K562 (cell line): ENCODE measurements around the gene SCN7A. TPM values are rescaled to one million over a fixed set of nuclear protein-coding genes. Genes with fewer than 3 reads are reported as not detected.

ENCODE experiments used
- ATAC-seq: fragments of 200-7000 bp; cut with Tn5 transposase; 3 replicates; pipeline ENCODE4 v1.9.1; 2020; ENCODE audit warnings: moderate library complexity
- BruUV-seq: library from RNA; stranded (reverse); fragments of 400-500 nt; replicated peaks from 2 replicates; lab custom pipeline; 2021; lab: Mats Ljungman, UMichigan
- CTCF ChIA-PET: fragments of 300-600 bp; formaldehyde crosslinking; extraction: SDS; loops from one replicate; lab custom pipeline; 2021; ENCODE audit warnings: low intra/inter-chr PET ratio; lab: Yijun Ruan, JAX
- POLR2A ChIA-PET: fragments of 300-600, 350-650 bp; sonication (Branson Sonifier 250); formaldehyde crosslinking; extraction: SDS; loops from one replicate; lab custom pipeline; 2021; ENCODE audit warnings: antibody characterized with exemption, inconsistent platforms; lab: Yijun Ruan, JAX
- DNase-seq, 4 experiments: peaks; one replicate each; pipeline versions ENCODE4 v3.0.0 to v3.0.0-alpha.2; 2011 to 2018; ENCODE audit warnings: low spot score in 3 of 4, mixed read lengths in 3 of 4; ENCODE audit errors: extremely low read depth in 1 of 4
- FAIRE-seq: peaks from 2 replicates; lab custom pipeline; 2011; peaks lifted over from hg19 to GRCh38; lab: Jason Lieb, UNC
- H2AFZ ChIP-seq: 2 replicates; pipeline ENCODE4 v1.6.0; 2011; ENCODE audit warnings: low read depth, low read length, control low read depth, inconsistent platforms
- H3K27ac ChIP-seq: fragments of 200-600 bp; 3 replicates; pipeline ENCODE4 v1.8.0; 2011; ENCODE audit warnings: low read depth, mild to moderate bottlenecking, control low read depth, inconsistent platforms, low read length, moderate library complexity, mixed read lengths; ENCODE audit errors: extremely low read depth
- H3K27me3 ChIP-seq, 2 experiments: fragments of 300-600 bp in 1 of 2; 2 replicates in 1 of 2; 3 replicates in 1 of 2; pipeline versions ENCODE4 v1.6.0 to v1.8.0; 2011; ENCODE audit warnings: inconsistent platforms in 2 of 2, low read length in 2 of 2, mild to moderate bottlenecking in 1 of 2, mixed read lengths in 1 of 2, moderate library complexity in 1 of 2; ENCODE audit not compliant: control insufficient read depth in 2 of 2, insufficient read depth in 2 of 2
- H3K36me3 ChIP-seq: fragments of 300-600 bp; 3 replicates; pipeline ENCODE4 v1.8.0; 2011; ENCODE audit warnings: mild to moderate bottlenecking, low read length, inconsistent platforms; ENCODE audit not compliant: control insufficient read depth, insufficient read depth
- H3K4me1 ChIP-seq, 2 experiments: fragments of 200-600 bp in 1 of 2; replicated peaks in 1 of 2; 2 replicates in 1 of 2; 3 replicates in 1 of 2; pipeline versions ENCODE4 v1.5.1 to v1.8.0; 2011; ENCODE audit warnings: inconsistent platforms in 2 of 2, low read length in 2 of 2, mild to moderate bottlenecking in 1 of 2, mixed read lengths in 1 of 2, moderate library complexity in 1 of 2; ENCODE audit not compliant: control insufficient read depth in 2 of 2, insufficient read depth in 2 of 2
- H3K4me2 ChIP-seq: 2 replicates; pipeline ENCODE4 v1.6.1; 2011; ENCODE audit warnings: low read length, control low read depth, inconsistent platforms, mixed read lengths; ENCODE audit not compliant: insufficient read depth
- H3K4me3 ChIP-seq: fragments of 200-600 bp; sonication (generic), shearing (Covaris generic); 2 replicates; pipeline ENCODE4 v1.5.1; 2016; ENCODE audit warnings: control low read depth, inconsistent platforms
- H3K79me2 ChIP-seq: fragments of 200-600 bp; 3 replicates; pipeline ENCODE4 v1.8.0; 2011; ENCODE audit warnings: low read length, inconsistent platforms; ENCODE audit not compliant: control insufficient read depth, insufficient read depth
- H3K9ac ChIP-seq, 2 experiments: 2 replicates each; pipeline versions ENCODE4 v1.6.0 to v1.6.1; 2011; ENCODE audit warnings: low read depth in 2 of 2, low read length in 2 of 2, control low read depth in 1 of 2, inconsistent platforms in 1 of 2, mild to moderate bottlenecking in 1 of 2, mixed read lengths in 1 of 2; ENCODE audit not compliant: insufficient read depth in 1 of 2
- H3K9me1 ChIP-seq: one replicate; pipeline ENCODE4 v1.6.0; 2011; ENCODE audit warnings: inconsistent platforms, mild to moderate bottlenecking, low read length, moderate library complexity; ENCODE audit not compliant: control insufficient read depth, insufficient read depth
- H3K9me3 ChIP-seq: replicated peaks from 2 replicates; pipeline ENCODE4 v1.5.1; 2011; ENCODE audit warnings: low read depth, low read length, inconsistent platforms; ENCODE audit not compliant: control insufficient read depth, insufficient read depth
- H4K20me1 ChIP-seq: replicated peaks from 2 replicates; pipeline ENCODE4 v1.6.1; 2011; ENCODE audit warnings: low read length, inconsistent platforms, mixed read lengths; ENCODE audit not compliant: control insufficient read depth, insufficient read depth
- CCNT2 ChIP-seq: IDR thresholded peaks from 2 replicates; pipeline ENCODE4 v1.6.1; 2011; ENCODE audit warnings: borderline replicate concordance, low read depth, mild to moderate bottlenecking, moderate library complexity, mixed read lengths, low read length; ENCODE audit not compliant: insufficient read length; ENCODE audit errors: extremely low read depth
- CEBPG ChIP-seq, 3 experiments: fragments of 200-800 bp in 1 of 3; sonication (Bioruptor generic) in 1 of 3; sonication (generic) in 1 of 3; formaldehyde crosslinking in 1 of 3; IDR thresholded peaks in 2 of 3; conservative IDR thresholded peaks in 1 of 3; 2 replicates each; pipeline versions ENCODE4 v1.6.1 to v1.8.0; 2016 to 2022; ENCODE audit warnings: missing compliant biosample characterization in 2 of 3, missing genetic modification characterization in 2 of 3, mild to moderate bottlenecking in 1 of 3, missing genetic modification reagents in 1 of 3
- ESRRA ChIP-seq: fragments of 450-650 bp; IDR thresholded peaks from 2 replicates; pipeline ENCODE4 v1.6.1; 2014; ENCODE audit warnings: low read depth, mild to moderate bottlenecking, moderate library complexity, borderline replicate concordance
- HDAC6 ChIP-seq: IDR thresholded peaks from 2 replicates; pipeline ENCODE4 v1.6.1; 2012; ENCODE audit warnings: low read depth, mild to moderate bottlenecking, control low read depth, inconsistent platforms, low read length, moderate library complexity
- KDM5B ChIP-seq: fragments of 200-600 bp; sonication (generic); IDR thresholded peaks from 2 replicates; pipeline ENCODE4 v1.6.1; 2012; ENCODE audit warnings: low read depth, mild to moderate bottlenecking, moderate library complexity, low read length, control low read depth, inconsistent platforms; ENCODE audit not compliant: insufficient replicate concordance
- KLF10 ChIP-seq: fragments of 250-450 bp; sonication (Bioruptor Pico); IDR thresholded peaks from 2 replicates; pipeline ENCODE4 v1.6.1; 2021; ENCODE audit warnings: matching md5 sums
- POLR2G ChIP-seq: fragments of 200-400 bp; formaldehyde crosslinking; IDR thresholded peaks from 2 replicates; pipeline ENCODE4 v1.6.1; 2017; ENCODE audit warnings: low read depth, mild to moderate bottlenecking, antibody characterized with exemption, low read length, moderate library complexity
- PTTG1 ChIP-seq: fragments of 450-650 bp; IDR thresholded peaks from 2 replicates; pipeline ENCODE4 v1.6.1; 2016; ENCODE audit warnings: low read depth, mild to moderate bottlenecking, missing genetic modification characterization, missing compliant biosample characterization
- RBM14 ChIP-seq: fragments of 200-400 bp; formaldehyde crosslinking; IDR thresholded peaks from 2 replicates; pipeline ENCODE4 v1.6.1; 2018; ENCODE audit warnings: low read depth, mild to moderate bottlenecking, low read length, moderate library complexity, borderline replicate concordance; ENCODE audit not compliant: insufficient read depth
- RBM34 ChIP-seq: fragments of 200-400 bp; formaldehyde crosslinking; IDR thresholded peaks from 2 replicates; pipeline ENCODE4 v1.6.1; 2018; ENCODE audit warnings: low read length, borderline replicate concordance; ENCODE audit not compliant: insufficient read depth
- RNF2 ChIP-seq: sonication (generic); IDR thresholded peaks from 2 replicates; pipeline ENCODE4 v1.6.1; 2016
- SETDB1 ChIP-seq: IDR thresholded peaks from one replicate; pipeline ENCODE4 v1.6.1; 2012; ENCODE audit warnings: low read length, control low read depth, inconsistent platforms
- TOE1 ChIP-seq, 2 experiments: fragments of 450-650 bp in 1 of 2; sonication (generic) in 1 of 2; formaldehyde crosslinking in 1 of 2; IDR thresholded peaks; 2 replicates each; pipeline versions ENCODE4 v1.7.1 to v1.8.0; 2016 to 2022; ENCODE audit warnings: borderline replicate concordance in 2 of 2, mild to moderate bottlenecking in 2 of 2, antibody characterized with exemption in 1 of 2, inconsistent platforms in 1 of 2, low read depth in 1 of 2, missing genetic modification reagents in 1 of 2, moderate library complexity in 1 of 2
- ZNF347 ChIP-seq: fragments of 450-650 bp; formaldehyde crosslinking; IDR thresholded peaks from 2 replicates; pipeline ENCODE4 v1.4.0; 2020; ENCODE audit warnings: low read depth, mild to moderate bottlenecking, moderate library complexity
- WGBS: fragments of 100-300 bp; shearing (Covaris generic); methylation state at CpG from one replicate; pipeline ENCODE4 v1.1.6; 2016; ENCODE audit warnings: low coverage, mixed read lengths; ENCODE audit not compliant: insufficient coverage; ENCODE audit errors: missing lambda C conversion rate; 5-methylcytosine and 5-hydroxymethylcytosine counted together
- in situ Hi-C: fragments of 300-500 bp; cut with MboI; formaldehyde crosslinking; loops from 4 replicates; pipeline ENCODE4 v1.15.0; 2018; ENCODE audit warnings: inconsistent platforms, mixed read lengths
- intact Hi-C: fragments of 100-400 bp; cut with micrococcal nuclease; formaldehyde crosslinking; loops from 2 replicates; pipeline ENCODE4 v1.14.2; 2022
- polyA plus RNA-seq, 8 experiments: library from polyadenylated mRNA; depleted of rRNA in 4 of 8; stranded (reverse) in 5 of 8; unstranded in 3 of 8; fragments of >200 nt; fragmentation: Nextera tagmentation in 2 of 8; fragmentation: Illumina TruSeq in 1 of 8; extraction: Ambion mirVana in 2 of 8; extraction: Trizol in 1 of 8; gene quantifications; 2 replicates each; pipeline versions ENCODE4 v1.2.1 to v1.2.3, GENCODE V29; 2011 to 2014; ENCODE audit warnings: inconsistent platforms in 1 of 8, missing spikeins in 1 of 8
- total RNA-seq, 7 experiments: library from RNA; depleted of rRNA in 6 of 7; stranded (reverse); fragments of >200 nt in 6 of 7; fragmentation: Illumina TruSeq in 2 of 7; extraction: Trizol in 2 of 7; gene quantifications; 2 replicates each; pipeline versions ENCODE4 v1.2.1 to v1.2.3, GENCODE V29; 2011 to 2021; ENCODE audit warnings: low replicate concordance in 1 of 7
- TF ChIP-seq, protein P1 (sequence below): fragments of 450-650 bp; IDR thresholded peaks from 2 replicates; pipeline ENCODE4 v1.6.1; 2018; ENCODE audit not compliant: partially characterized antibody

Gene SCN7A
- total and polyA plus RNA-seq, 9 of the 15 experiments (the other 6 are each of a cell fraction or from before 2014, with no cell fraction given) = under 0.01 to 0.05 (median 0.03) TPM; not detected in 3

DNA sequence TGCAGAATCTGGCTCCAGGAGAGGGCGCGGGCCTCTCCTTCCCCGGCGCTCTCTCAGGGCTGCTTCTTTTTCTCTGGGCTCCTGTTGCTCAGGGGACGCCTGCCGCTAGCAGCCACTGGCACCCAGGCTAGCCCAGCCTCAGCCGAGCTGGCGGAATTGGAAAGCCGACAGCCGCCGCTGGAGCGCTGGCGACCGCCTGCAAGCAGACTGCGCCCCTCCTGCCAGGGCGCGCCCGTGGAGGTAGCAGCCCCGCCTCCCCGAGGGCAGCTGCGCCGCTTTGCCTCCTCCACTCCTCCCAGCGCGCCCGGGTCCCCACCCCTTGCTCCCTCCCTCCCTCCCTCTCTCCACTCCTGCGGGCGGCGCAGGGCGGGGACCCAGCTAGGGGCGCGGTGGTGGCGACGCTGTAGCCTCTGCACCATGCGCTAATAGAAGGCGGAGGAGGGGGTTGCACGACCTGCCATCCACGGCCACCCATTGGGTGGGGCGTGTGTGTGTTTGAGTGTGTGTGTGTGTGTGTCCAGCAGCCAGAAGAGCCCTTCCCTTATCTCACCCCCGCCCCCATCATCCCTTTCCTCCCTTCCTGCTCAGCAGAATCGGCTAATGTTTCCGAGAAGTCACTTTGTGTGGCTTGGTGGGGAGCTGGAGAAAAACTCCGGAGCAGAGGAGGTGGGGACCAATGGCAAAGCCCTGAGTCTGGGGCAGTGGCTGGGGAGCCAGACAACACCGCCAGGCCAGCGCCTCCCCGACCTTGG, 118.1 kb downstream of the SCN7A start, which contains the start of gene SCN9A:
Gene SCN9A, minus strand, starts transcription at position 209 of the 752 bp plus-strand sequence. CDS start 64,188 bp downstream, outside the sequence.
- ATAC-seq (peak; percentile 92), DNase-seq (peak; percentile 90 to 98 (median 93)), FAIRE-seq (peak; percentile 93)
- ChIA-PET POLR2A (interaction anchor here (0.6 to 2.3 kb wide), 13 partner anchors 10 to 1562 kb away, joined by 3 to 11 read pairs (median 3); no protein-coding TSS in a partner anchor), CTCF (no interaction called here)
- H3K36me3 ChIP-seq = no peaks in the 10 kb centered on the region
- peak within 1 kb of the TSS; percentile 65 to 89 for H3K9ac ChIP-seq
- peak within 1 kb of the TSS; percentile 62 for H3K4me3 ChIP-seq
- H2AFZ ChIP-seq = peak within 1 kb of the TSS; percentile 91
- H3K27me3 ChIP-seq = no peaks in the 10 kb centered on the region
- BruUV-seq = no TSS peak
- H3K9me3 ChIP-seq = no peaks in the 10 kb centered on the region
- peak within 1 kb of the TSS; percentile 83 for H3K27ac ChIP-seq
- in situ Hi-C loops (no loop called here), intact Hi-C loops (loop anchor here (1.0 to 10.0 kb wide), 4 partner anchors 12 to 1569 kb away; no protein-coding TSS in a partner anchor)
- H4K20me1 ChIP-seq = no peaks in the 10 kb centered on the region
- WGBS = under 1% methylated on average over 28 of the region's 45 CpGs
- H3K4me2 ChIP-seq = peak within 1 kb of the TSS; percentile 94
- peaks cover 4 to 27% of the 10 kb centered on the region in 2 experiments; a peak in 4 of 5 replicates for H3K4me1 ChIP-seq
- no peaks in the 10 kb centered on the region for H3K9me1 ChIP-seq
- H3K79me2 ChIP-seq = peaks cover 40% of the 10 kb centered on the region
- TF ChIP-seq TOE1 (IDR thresholded peaks at IDR 0.05; ENCODE audit: borderline replicate concordance) (peak; percentile 95), TOE1 (CRISPR knock-in tag; IDR thresholded peaks at IDR 0.05; ENCODE audit: borderline replicate concordance, low read depth) (no peak), RBM14 (0 out of 2 replicates have a peak, but pooled peaks have one; percentile 45), SETDB1 (peak; percentile 61), KDM5B (peak; percentile 56), RBM34 (no peak), KLF10 (CRISPR knock-in tag) (no peak), CCNT2 (peak; percentile 92), ESRRA (peak; percentile 79; the same call in 1 of the 2 replicates), POLR2G (peak; percentile 88), PTTG1 (tag) (no peak), RNF2 (peak; percentile 99), HDAC6 (no peak), CEBPG (CRISPR knock-in tag; IDR thresholded peaks at IDR 0.05) (no peak), CEBPG (tag; conservative IDR thresholded peaks at IDR 0.05 in 1 of 2, IDR thresholded peaks at IDR 0.05 in 1 of 2) (peak in 1 of 2 experiments; percentile 1; a peak in 1 of 4 replicates), ZNF347 (CRISPR knock-in tag) (no peak)
- TF ChIP-seq, protein P1, sequence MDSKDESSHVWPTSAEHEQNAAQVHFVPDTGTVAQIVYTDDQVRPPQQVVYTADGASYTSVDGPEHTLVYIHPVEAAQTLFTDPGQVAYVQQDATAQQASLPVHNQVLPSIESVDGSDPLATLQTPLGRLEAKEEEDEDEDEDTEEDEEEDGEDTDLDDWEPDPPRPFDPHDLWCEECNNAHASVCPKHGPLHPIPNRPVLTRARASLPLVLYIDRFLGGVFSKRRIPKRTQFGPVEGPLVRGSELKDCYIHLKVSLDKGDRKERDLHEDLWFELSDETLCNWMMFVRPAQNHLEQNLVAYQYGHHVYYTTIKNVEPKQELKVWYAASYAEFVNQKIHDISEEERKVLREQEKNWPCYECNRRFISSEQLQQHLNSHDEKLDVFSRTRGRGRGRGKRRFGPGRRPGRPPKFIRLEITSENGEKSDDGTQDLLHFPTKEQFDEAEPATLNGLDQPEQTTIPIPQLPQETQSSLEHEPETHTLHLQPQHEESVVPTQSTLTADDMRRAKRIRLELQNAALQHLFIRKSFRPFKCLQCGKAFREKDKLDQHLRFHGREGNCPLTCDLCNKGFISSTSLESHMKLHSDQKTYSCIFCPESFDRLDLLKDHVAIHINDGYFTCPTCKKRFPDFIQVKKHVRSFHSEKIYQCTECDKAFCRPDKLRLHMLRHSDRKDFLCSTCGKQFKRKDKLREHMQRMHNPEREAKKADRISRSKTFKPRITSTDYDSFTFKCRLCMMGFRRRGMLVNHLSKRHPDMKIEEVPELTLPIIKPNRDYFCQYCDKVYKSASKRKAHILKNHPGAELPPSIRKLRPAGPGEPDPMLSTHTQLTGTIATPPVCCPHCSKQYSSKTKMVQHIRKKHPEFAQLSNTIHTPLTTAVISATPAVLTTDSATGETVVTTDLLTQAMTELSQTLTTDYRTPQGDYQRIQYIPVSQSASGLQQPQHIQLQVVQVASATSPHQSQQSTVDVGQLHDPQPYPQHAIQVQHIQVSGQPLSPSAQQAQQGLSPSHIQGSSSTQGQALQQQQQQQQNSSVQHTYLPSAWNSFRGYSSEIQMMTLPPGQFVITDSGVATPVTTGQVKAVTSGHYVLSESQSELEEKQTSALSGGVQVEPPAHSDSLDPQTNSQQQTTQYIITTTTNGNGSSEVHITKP = peak; percentile 94
